OCI-LY1 (cell line): ENCODE data around the gene ZNF771.

Experiments
- EZH2 ChIP-seq: fragments of 200-600 bp; sonication (generic), shearing (Covaris generic); IDR thresholded peaks from 2 replicates; pipeline ENCODE4 v1.8.0; 2017; ENCODE audit warnings: borderline replicate concordance, mixed run types, mild to moderate bottlenecking, antibody characterized with exemption, low read length, moderate library complexity, mixed read lengths
- TF ChIP-seq, protein P1 (sequence below): fragments of 200-600 bp; sonication (generic), shearing (Covaris generic); IDR thresholded peaks from 2 replicates; pipeline ENCODE4 v1.5.1; 2017; ENCODE audit warnings: mild to moderate bottlenecking, antibody characterized with exemption, low read length, moderate library complexity, mixed read lengths

DNA sequence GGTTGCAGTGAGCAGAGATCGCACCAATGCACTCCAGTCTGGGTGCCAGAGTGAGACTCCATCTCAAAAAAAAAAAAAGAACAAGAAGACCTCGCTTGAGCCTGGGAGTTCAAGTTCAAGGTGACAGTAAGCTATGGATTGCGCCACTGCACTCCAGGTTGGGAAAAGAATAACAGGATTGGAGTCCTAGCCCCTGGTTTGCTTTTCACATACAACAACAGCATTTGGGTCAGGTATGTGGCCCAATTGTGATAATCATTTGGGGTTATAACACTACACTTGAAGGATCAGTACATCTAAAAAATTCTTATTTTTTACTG is 41.7 kb downstream of the ZNF771 start:
- TF ChIP-seq EZH2 = no peak
- TF ChIP-seq, protein P1, sequence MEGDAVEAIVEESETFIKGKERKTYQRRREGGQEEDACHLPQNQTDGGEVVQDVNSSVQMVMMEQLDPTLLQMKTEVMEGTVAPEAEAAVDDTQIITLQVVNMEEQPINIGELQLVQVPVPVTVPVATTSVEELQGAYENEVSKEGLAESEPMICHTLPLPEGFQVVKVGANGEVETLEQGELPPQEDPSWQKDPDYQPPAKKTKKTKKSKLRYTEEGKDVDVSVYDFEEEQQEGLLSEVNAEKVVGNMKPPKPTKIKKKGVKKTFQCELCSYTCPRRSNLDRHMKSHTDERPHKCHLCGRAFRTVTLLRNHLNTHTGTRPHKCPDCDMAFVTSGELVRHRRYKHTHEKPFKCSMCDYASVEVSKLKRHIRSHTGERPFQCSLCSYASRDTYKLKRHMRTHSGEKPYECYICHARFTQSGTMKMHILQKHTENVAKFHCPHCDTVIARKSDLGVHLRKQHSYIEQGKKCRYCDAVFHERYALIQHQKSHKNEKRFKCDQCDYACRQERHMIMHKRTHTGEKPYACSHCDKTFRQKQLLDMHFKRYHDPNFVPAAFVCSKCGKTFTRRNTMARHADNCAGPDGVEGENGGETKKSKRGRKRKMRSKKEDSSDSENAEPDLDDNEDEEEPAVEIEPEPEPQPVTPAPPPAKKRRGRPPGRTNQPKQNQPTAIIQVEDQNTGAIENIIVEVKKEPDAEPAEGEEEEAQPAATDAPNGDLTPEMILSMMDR = no peak
